Neural progenitor cell (in vitro differentiated cells): ENCODE data around the gene NLRP11.

Experiments used
- CTCF ChIP-seq: fragments of 200-600 bp; sonication (generic); IDR thresholded peaks from 2 replicates; pipeline ENCODE4 v1.5.1; 2017; ENCODE audit warnings: antibody characterized with exemption, mild to moderate bottlenecking
- EZH2 ChIP-seq: fragments of 200-600 bp; sonication (generic); IDR thresholded peaks from 2 replicates; pipeline ENCODE4 v1.6.1; 2017; ENCODE audit warnings: antibody characterized with exemption, mild to moderate bottlenecking, moderate library complexity

- TF ChIP-seq CTCF (no peak), EZH2 (no peak)
Observed at GRCh38 chr19:55857149-55857548, 25.4 kb upstream of the NLRP11 start.
